Measurements from ENCODE around the gene RALBP1. TPM values are rescaled to one million over a fixed set of nuclear protein-coding genes. Genes with fewer than 3 reads are reported as not detected.

Gene RALBP1
- total RNA-seq, 1 experiment from 2014 or later = 66.2 TPM

- Histone ChIP-seq H4K20me1 (ENCODE audit: insufficient read depth) (no peaks in the 10 kb centered on the region), H3K27ac (ENCODE audit: low read depth, low read length) (no peak overlapping the region), H3K9me2 (ENCODE audit: insufficient read depth) (no peaks in the 10 kb centered on the region), H3K36me3 (ENCODE audit: control insufficient read depth in 1 of 2, insufficient read depth in 2 of 2, low read length in 2 of 2) (peaks cover 13 to 25% of the 10 kb centered on the region in 2 experiments), H3K27me3 (ENCODE audit: insufficient read depth, low read length) (no peaks in the 10 kb centered on the region), H3K9me3 (ENCODE audit: control insufficient read depth in 1 of 2, insufficient read depth in 1 of 2, low read depth in 1 of 2, low read length in 2 of 2) (no peaks in the 10 kb centered on the region), H3K4me2 (ENCODE audit: low read length) (no peak overlapping the region), H3K9ac (ENCODE audit: low read length) (no peak overlapping the region), H3K4me1 (ENCODE audit: control insufficient read depth in 1 of 2, insufficient read depth in 2 of 2, low read length in 2 of 2) (no peaks in the 10 kb centered on the region; a peak in 1 of 4 replicates), H3K4me3 (replicated peaks in 1 of 2; ENCODE audit: low read depth in 1 of 2, low read length in 2 of 2) (no peak overlapping the region), H3K79me2 (ENCODE audit: insufficient read depth, low read length) (no peaks in the 10 kb centered on the region), H2AFZ (ENCODE audit: low read depth, low read length, poor library complexity, severe bottlenecking) (no peak overlapping the region)
- no TSS peak for BruUV-seq (replicated peaks)
- ChIA-PET RAD21 (ENCODE audit: low non-redundant PET in 1 of 2, low total read pairs in 2 of 2, uncharacterized antibody in 2 of 2, unreplicated experiment in 2 of 2) (no interaction called here), POLR2A (no interaction called here), CTCF (interaction anchor here (0.7 kb wide), 1 partner anchor 13 kb away, joined by 3 read pairs; no protein-coding TSS in a partner anchor)
- no peak for TF ChIP-seq JUND (IDR thresholded peaks at IDR 0.05)
- no peak for TF ChIP-seq SP1 (IDR thresholded peaks at IDR 0.05; ENCODE audit: low read depth)
- intact Hi-C loops (cut with micrococcal nuclease) = no loop called here
- no peak for DNase-seq (ENCODE audit: low read depth, low spot score)
- no peak for ATAC-seq
Measured at GRCh38 chr18:9562584-9562983, 87.3 kb downstream of the RALBP1 start.

GRCh38 chr18:9563331-9563730 lies 88.0 kb downstream of the RALBP1 start:
- no peak for TF ChIP-seq REST (IDR thresholded peaks at IDR 0.05; ENCODE audit: low read depth)
- TF ChIP-seq FOSL1 (IDR thresholded peaks at IDR 0.05; ENCODE audit: low read depth) = no peak
- no peak for TF ChIP-seq ZBTB33 (IDR thresholded peaks at IDR 0.05; ENCODE audit: extremely low read depth, insufficient replicate concordance, low read length)
- no peak for TF ChIP-seq TCF7L2 (IDR thresholded peaks at IDR 0.05; ENCODE audit: borderline replicate concordance, extremely low read depth, insufficient read depth, insufficient read length)
- no peak for TF ChIP-seq ZFX (IDR thresholded peaks at IDR 0.05)
- no peak for TF ChIP-seq JUND (IDR thresholded peaks at IDR 0.05)
- TF ChIP-seq CEBPB (IDR thresholded peaks at IDR 0.05; ENCODE audit: low read depth) = no peak
- no peak for TF ChIP-seq YY1 (IDR thresholded peaks at IDR 0.05; ENCODE audit: extremely low read depth, insufficient replicate concordance, low read depth, low read length)
- TF ChIP-seq SP1 (IDR thresholded peaks at IDR 0.05; ENCODE audit: low read depth) = no peak
- TF ChIP-seq SIN3A (IDR thresholded peaks at IDR 0.05; ENCODE audit: low read depth) = no peak
- no peak for TF ChIP-seq RAD21 (IDR thresholded peaks at IDR 0.05; ENCODE audit: low read depth)
- no peak for TF ChIP-seq ZNF274 (IDR thresholded peaks at IDR 0.05; ENCODE audit: low read depth, low read length)
- H3K27ac ChIP-seq (ENCODE audit: low read depth, low read length) = no peak overlapping the region
- no peak overlapping the region for H3K9ac ChIP-seq (ENCODE audit: low read length)
- no peaks in the 10 kb centered on the region for H3K9me2 ChIP-seq (ENCODE audit: insufficient read depth)
- no peak overlapping the region for H2AFZ ChIP-seq (ENCODE audit: low read depth, low read length, poor library complexity, severe bottlenecking)
- CTCF ChIA-PET = no interaction called here
- H3K4me3 ChIP-seq (replicated peaks in 1 of 2; ENCODE audit: low read depth in 1 of 2, low read length in 2 of 2) = no peak overlapping the region
- H3K9me3 ChIP-seq (ENCODE audit: control insufficient read depth in 1 of 2, insufficient read depth in 1 of 2, low read depth in 1 of 2, low read length in 2 of 2) = no peaks in the 10 kb centered on the region
- POLR2A ChIA-PET = no interaction called here
- H3K27me3 ChIP-seq (ENCODE audit: insufficient read depth, low read length) = no peaks in the 10 kb centered on the region
- no TSS peak for BruUV-seq (replicated peaks)
- no peaks in the 10 kb centered on the region; a peak in 1 of 4 replicates for H3K4me1 ChIP-seq (ENCODE audit: control insufficient read depth in 1 of 2, insufficient read depth in 2 of 2, low read length in 2 of 2)
- no peak for DNase-seq (ENCODE audit: low read depth, low spot score)
- H4K20me1 ChIP-seq (ENCODE audit: insufficient read depth) = no peaks in the 10 kb centered on the region
- RAD21 ChIA-PET (ENCODE audit: low non-redundant PET in 1 of 2, low total read pairs in 2 of 2, uncharacterized antibody in 2 of 2, unreplicated experiment in 2 of 2) = no interaction called here
- intact Hi-C loops (cut with micrococcal nuclease) = no loop called here
- no peak for ATAC-seq
- H3K36me3 ChIP-seq (ENCODE audit: control insufficient read depth in 1 of 2, insufficient read depth in 2 of 2, low read length in 2 of 2) = peaks cover 11 to 25% of the 10 kb centered on the region in 2 experiments
- no peak overlapping the region for H3K4me2 ChIP-seq (ENCODE audit: low read length)
- H3K79me2 ChIP-seq (ENCODE audit: insufficient read depth, low read length) = no peaks in the 10 kb centered on the region
